CD14-positive monocyte (primary cell): ENCODE data around the gene GTF2H4. TPM values are rescaled to one million over a fixed set of nuclear protein-coding genes. Genes with fewer than 3 reads are reported as not detected.

Experiments used
- DNase-seq, 3 donors: peaks; one replicate each; pipeline ENCODE4 v3.0.0-alpha.2; 2011 to 2022
- H2AFZ ChIP-seq: 2 replicates; pipeline ENCODE4 v1.6.0; 2012; ENCODE audit warnings: mild to moderate bottlenecking, low read depth, low read length, inconsistent platforms; ENCODE audit not compliant: insufficient read depth, poor library complexity, severe bottlenecking
- H3K27ac ChIP-seq, 2 donors: 1 replicate in 1 of 2; 2 replicates in 1 of 2; pipeline ENCODE4 v1.5.1; 2012 to 2013; ENCODE audit warnings: low read length in 2 of 2, control low read depth in 1 of 2, inconsistent platforms in 1 of 2, low read depth in 1 of 2, mild to moderate bottlenecking in 1 of 2
- H3K27me3 ChIP-seq, 2 donors: one replicate each; pipeline versions ENCODE4 v1.6.0 to v1.6.1; 2011 to 2013; ENCODE audit warnings: low read length in 2 of 2; ENCODE audit not compliant: control insufficient read depth in 2 of 2, insufficient read depth in 2 of 2
- H3K36me3 ChIP-seq, 2 donors: replicated peaks in 1 of 2; 1 replicate in 1 of 2; 2 replicates in 1 of 2; pipeline versions ENCODE4 v1.5.1 to v1.6.1; 2012 to 2013; ENCODE audit warnings: low read length in 2 of 2, control low read depth in 1 of 2, inconsistent platforms in 1 of 2, mild to moderate bottlenecking in 1 of 2; ENCODE audit not compliant: insufficient read depth in 2 of 2, control insufficient read depth in 1 of 2
- H3K4me1 ChIP-seq, 2 donors: 1 replicate in 1 of 2; 2 replicates in 1 of 2; pipeline versions ENCODE4 v1.5.1 to v1.6.1; 2012 to 2013; ENCODE audit warnings: low read length in 2 of 2, control low read depth in 1 of 2, inconsistent platforms in 1 of 2, mild to moderate bottlenecking in 1 of 2, moderate library complexity in 1 of 2; ENCODE audit not compliant: insufficient read depth in 2 of 2, control insufficient read depth in 1 of 2
- H3K4me2 ChIP-seq: replicated peaks from 2 replicates; pipeline ENCODE3; 2012; ENCODE audit warnings: low read length, moderate library complexity, mild to moderate bottlenecking; ENCODE audit not compliant: poor library complexity, severe bottlenecking; ENCODE audit errors: extremely low read depth
- H3K4me3 ChIP-seq, 3 experiments: fragments of 200-600 bp in 1 of 3; sonication (generic) in 1 of 3; replicated peaks in 1 of 3; 1 replicate in 2 of 3; 2 replicates in 1 of 3; pipeline ENCODE4 v1.5.1; 2011 to 2013; ENCODE audit warnings: low read length in 3 of 3, mild to moderate bottlenecking in 3 of 3, control low read depth in 2 of 3, low read depth in 2 of 3, inconsistent platforms in 1 of 3, moderate library complexity in 1 of 3
- H3K79me2 ChIP-seq: 2 replicates; pipeline ENCODE4 v1.6.0; 2012; ENCODE audit warnings: mild to moderate bottlenecking, control low read depth, inconsistent platforms, low read length, moderate library complexity; ENCODE audit not compliant: insufficient read depth
- H3K9ac ChIP-seq: 2 replicates; pipeline ENCODE4 v1.6.0; 2017; ENCODE audit warnings: low read length, mild to moderate bottlenecking; ENCODE audit not compliant: insufficient read depth, poor library complexity, severe bottlenecking
- H3K9me3 ChIP-seq, 2 donors: replicated peaks in 1 of 2; 1 replicate in 1 of 2; 2 replicates in 1 of 2; pipeline versions ENCODE4 v1.5.1 to v1.6.1; 2012 to 2013; ENCODE audit warnings: low read length in 2 of 2, control low read depth in 1 of 2; ENCODE audit not compliant: control insufficient read depth in 1 of 2, insufficient read depth in 1 of 2
- H4K20me1 ChIP-seq: 2 replicates; pipeline ENCODE4 v1.6.0; 2012; ENCODE audit warnings: mild to moderate bottlenecking, low read length, control low read depth, moderate library complexity; ENCODE audit not compliant: insufficient read depth
- H3K27ac Mint-ChIP-seq, 7 donors: one replicate each; pipeline ENCODE4 v1.8.0; 2020; ENCODE audit warnings: mild to moderate bottlenecking in 7 of 7, mixed read lengths in 7 of 7, moderate library complexity in 6 of 7, inconsistent platforms in 2 of 7
- H3K27me3 Mint-ChIP-seq, 3 donors: one replicate each; pipeline ENCODE4 v1.8.0; 2021 to 2022; ENCODE audit warnings: low read depth in 3 of 3, mild to moderate bottlenecking in 3 of 3, mixed read lengths in 3 of 3, moderate library complexity in 3 of 3, inconsistent platforms in 1 of 3
- H3K36me3 Mint-ChIP-seq, 2 donors: one replicate each; pipeline ENCODE4 v1.8.0; 2020; ENCODE audit warnings: mixed read lengths in 2 of 2, inconsistent platforms in 1 of 2, mild to moderate bottlenecking in 1 of 2
- H3K4me1 Mint-ChIP-seq: one replicate; pipeline ENCODE4 v1.8.0; 2020; ENCODE audit warnings: mild to moderate bottlenecking, mixed read lengths
- H3K4me3 Mint-ChIP-seq, 2 donors: one replicate each; pipeline ENCODE4 v1.8.0; 2020; ENCODE audit warnings: mild to moderate bottlenecking in 2 of 2, mixed read lengths in 2 of 2, moderate library complexity in 1 of 2
- H3K9me3 Mint-ChIP-seq, 7 donors: one replicate each; pipeline ENCODE4 v1.8.0; 2020 to 2022; ENCODE audit warnings: mixed read lengths in 7 of 7, mild to moderate bottlenecking in 6 of 7, moderate library complexity in 6 of 7, inconsistent platforms in 2 of 7
- CTCF ChIP-seq: fragments of 200-600 bp; IDR thresholded peaks from one replicate; pipeline ENCODE4 v1.8.0; 2022; ENCODE audit warnings: antibody characterized with exemption, mild to moderate bottlenecking
- WGBS: methylation state at CpG from one replicate; pipeline ENCODE4 v1.1.5; 2013; ENCODE audit warnings: missing lambda C conversion rate; ENCODE audit not compliant: insufficient coverage; 5-methylcytosine and 5-hydroxymethylcytosine counted together
- intact Hi-C, 2 donors: fragments of 100-400 bp; cut with micrococcal nuclease; formaldehyde crosslinking; loops; one replicate each; pipeline versions ENCODE4 v1.15.0 to v1.15.1; 2023
- polyA plus RNA-seq, 3 donors: library from polyadenylated mRNA; depleted of rRNA in 1 of 3; unstranded in 2 of 3; stranded (reverse) in 1 of 3; fragments of 300-500 nt in 2 of 3; fragments of >200 nt in 1 of 3; fragmentation: Illumina TruSeq in 2 of 3; gene quantifications; 1 replicate in 2 of 3; 2 replicates in 1 of 3; pipeline ENCODE4 v1.2.3, GENCODE V29; 2012 to 2021

GTF2H4 gene
- polyA plus RNA-seq, 3 donors = 3.6 to 14.5 (median 6.0) TPM

GRCh38 chr6:30875244-30876038, 32.6 kb upstream of the GTF2H4 start:
- no peak overlapping the region for H2AFZ ChIP-seq
- Mint-ChIP-seq H3K27me3 (peaks cover 2 to 4% (median 4%) of the 10 kb centered on the region in 3 donors), H3K36me3 (no peaks in the 10 kb centered on the region), H3K4me1 (peaks cover 8% of the 10 kb centered on the region), H3K4me3 (no peak overlapping the region), H3K27ac (no peak overlapping the region), H3K9me3 (peaks cover 17 to 27% (median 25%) of the 10 kb centered on the region in 7 donors)
- no peak overlapping the region for H3K9ac ChIP-seq
- H3K4me3 ChIP-seq = no peak overlapping the region
- peaks cover 14 to 16% of the 10 kb centered on the region in 2 donors for H3K9me3 ChIP-seq
- no peaks in the 10 kb centered on the region for H3K36me3 ChIP-seq
- WGBS = 93% methylated on average over 12 of the region's 18 CpGs
- intact Hi-C loops = loop anchor here (2.0 to 10.0 kb wide), 5 partner anchors 47 to 198 kb away; partner anchors contain the start of gene FLOT1 (in 1 of the 2)
- no peaks in the 10 kb centered on the region for H4K20me1 ChIP-seq
- H3K27me3 ChIP-seq = no peaks in the 10 kb centered on the region
- H3K4me2 ChIP-seq = no peak overlapping the region
- peaks cover 9 to 10% of the 10 kb centered on the region in 2 donors for H3K4me1 ChIP-seq
- no peaks in the 10 kb centered on the region for H3K79me2 ChIP-seq
- DNase-seq = no peak
- no peak overlapping the region for H3K27ac ChIP-seq
- no peak for TF ChIP-seq CTCF

GRCh38 chr6:30876039-30876730, 31.8 kb upstream of the GTF2H4 start:
- Mint-ChIP-seq H3K27me3 (peaks cover 4 to 11% (median 7%) of the 10 kb centered on the region in 3 donors), H3K36me3 (no peaks in the 10 kb centered on the region), H3K9me3 (peaks cover 14 to 21% (median 18%) of the 10 kb centered on the region in 7 donors), H3K4me3 (no peak overlapping the region), H3K27ac (no peak overlapping the region), H3K4me1 (peaks cover 8% of the 10 kb centered on the region)
- no peak for TF ChIP-seq CTCF
- no peak for DNase-seq
- Histone ChIP-seq H3K36me3 (no peaks in the 10 kb centered on the region), H3K4me2 (no peak overlapping the region), H3K4me3 (no peak overlapping the region), H3K4me1 (peaks cover 9 to 10% of the 10 kb centered on the region in 2 donors), H3K9ac (no peak overlapping the region), H3K27ac (no peak overlapping the region), H4K20me1 (no peaks in the 10 kb centered on the region), H2AFZ (no peak overlapping the region), H3K9me3 (peaks cover 9 to 11% of the 10 kb centered on the region in 2 donors), H3K27me3 (peaks cover 0 to 5% of the 10 kb centered on the region in 2 donors), H3K79me2 (no peaks in the 10 kb centered on the region)
- WGBS = no CpG with 5 or more reads among the region's 4 CpGs
- intact Hi-C loops = loop anchor here (2.0 to 10.0 kb wide), 5 partner anchors 47 to 199 kb away; partner anchors contain the start of gene FLOT1 (in 1 of the 2)
